ENCODE measurements around the gene TRIM8. TPM values are rescaled to one million over a fixed set of nuclear protein-coding genes. Genes with fewer than 3 reads are reported as not detected.

TRIM8 gene
- total RNA-seq, 1 experiment from 2014 or later, result 135 TPM

DNA sequence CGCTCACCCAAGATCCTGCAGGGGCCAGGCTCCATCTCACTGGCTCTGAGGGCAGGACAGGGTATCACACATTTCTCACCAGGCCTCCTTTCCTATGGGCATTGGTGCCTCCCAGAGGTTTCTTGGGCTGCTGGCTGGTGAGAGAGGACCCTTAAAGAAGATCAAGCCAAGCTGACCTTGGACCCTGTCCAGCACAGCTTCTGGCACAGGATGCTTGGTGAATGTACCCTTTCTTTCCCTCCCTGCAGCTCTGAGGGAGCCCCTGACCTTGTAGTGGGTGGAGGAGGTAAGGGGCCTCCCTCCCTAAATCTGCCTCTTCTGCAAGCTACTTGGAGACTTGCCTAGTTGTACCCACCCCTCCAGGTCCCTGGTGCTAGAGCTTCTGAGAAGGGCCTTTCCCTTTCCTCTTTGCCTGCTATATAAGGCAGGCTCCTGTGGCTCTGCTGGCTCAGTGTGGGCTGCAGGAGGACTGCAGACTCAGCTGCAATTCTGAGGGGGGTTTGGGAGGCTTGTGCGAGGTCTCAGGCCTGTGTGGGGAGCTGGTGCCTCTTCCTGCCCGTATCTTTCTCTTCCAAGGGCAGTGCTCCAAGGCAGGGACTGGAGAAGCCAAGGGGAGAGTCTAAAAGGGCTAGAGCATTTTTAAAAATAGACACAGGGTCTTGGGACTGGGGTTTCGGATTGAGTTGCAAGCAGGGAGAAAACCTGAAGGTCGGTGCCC, 11.7 kb upstream of the TRIM8 start:
- DNase-seq (ENCODE audit: low read depth), result peak; percentile 21

DNA sequence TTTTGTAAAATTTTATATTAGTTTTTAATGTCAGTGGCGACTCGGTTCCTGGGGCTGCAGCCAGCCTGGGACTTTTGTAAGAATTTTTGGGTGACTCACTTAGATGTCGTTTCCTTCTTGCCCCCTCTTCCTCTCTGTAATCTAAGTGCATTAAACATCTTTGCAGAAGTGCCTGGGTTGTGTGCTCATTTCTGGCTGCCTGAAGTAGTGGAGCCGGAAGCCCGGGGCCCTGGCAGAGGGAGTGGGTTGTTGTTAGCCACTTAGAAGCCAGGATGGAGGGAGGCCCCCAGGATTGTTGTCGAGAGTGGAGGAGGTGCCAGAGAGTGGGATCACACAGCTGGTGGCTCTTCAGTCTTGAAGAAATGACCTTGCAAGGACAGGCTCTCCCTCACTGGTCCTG, 11.0 kb upstream of the TRIM8 start:
- peak; percentile 36 for DNase-seq (ENCODE audit: low read depth)

DNA sequence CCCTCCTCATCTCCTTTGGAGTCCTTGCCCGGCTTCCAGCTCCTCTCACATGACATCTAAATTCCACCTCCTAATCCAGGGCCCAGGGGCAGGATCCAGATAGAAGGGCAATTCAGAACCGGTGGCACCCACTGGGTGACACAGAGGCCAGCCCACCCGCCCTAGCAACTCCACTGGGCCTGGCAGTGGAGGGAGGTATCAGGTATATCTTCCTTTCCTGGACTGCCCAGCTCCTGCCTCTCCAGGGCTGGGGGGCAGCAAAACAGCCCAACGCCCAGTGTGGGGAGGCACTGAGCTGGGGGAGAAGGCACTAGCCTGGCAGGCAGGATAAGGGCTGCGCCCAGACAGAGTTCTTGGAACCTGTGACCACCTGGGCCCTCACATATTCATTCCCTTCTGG, 10.4 kb upstream of the TRIM8 start:
- no peak for DNase-seq (ENCODE audit: low read depth)

DNA sequence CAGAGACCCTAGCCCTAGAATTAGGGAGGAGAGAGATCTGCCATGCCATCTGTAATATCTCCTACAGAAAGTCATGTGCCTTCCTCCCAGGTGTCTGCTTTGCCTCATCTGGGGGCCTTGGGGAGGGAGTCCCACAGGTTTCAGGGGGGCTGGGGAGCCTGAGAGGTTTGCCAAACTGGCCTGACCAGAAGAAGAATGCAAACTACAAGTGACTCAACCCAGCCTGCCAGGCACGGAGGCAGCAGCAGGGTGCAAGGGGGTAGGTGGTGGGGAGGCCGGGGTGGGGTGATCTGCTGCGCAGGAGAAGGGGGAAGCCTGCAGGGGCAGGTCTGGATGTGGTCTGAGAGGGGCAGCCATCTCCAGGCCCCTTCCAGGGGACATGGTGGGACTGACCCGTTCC, 9.6 kb upstream of the TRIM8 start:
- no peak for DNase-seq (ENCODE audit: low read depth)

DNA sequence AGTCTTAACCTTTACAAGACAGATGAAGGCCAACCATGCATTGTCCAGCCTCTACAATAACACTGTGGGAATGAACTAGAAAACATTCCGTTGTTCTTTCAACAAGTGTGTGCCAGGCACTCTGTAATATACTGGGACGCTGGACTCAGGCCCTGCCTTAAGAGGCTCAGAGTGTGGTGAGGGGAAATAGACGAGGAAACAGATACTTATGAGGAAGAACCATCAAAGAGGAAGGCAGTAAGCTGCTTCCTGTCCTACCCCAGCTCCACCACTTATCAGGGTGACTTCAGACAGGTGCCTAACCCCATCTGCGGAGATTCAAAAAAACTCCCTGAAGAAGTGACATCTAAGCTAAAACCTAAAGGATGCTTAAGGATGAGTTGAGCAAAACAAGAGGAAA, 8.9 kb upstream of the TRIM8 start:
- DNase-seq (ENCODE audit: low read depth), result no peak

DNA sequence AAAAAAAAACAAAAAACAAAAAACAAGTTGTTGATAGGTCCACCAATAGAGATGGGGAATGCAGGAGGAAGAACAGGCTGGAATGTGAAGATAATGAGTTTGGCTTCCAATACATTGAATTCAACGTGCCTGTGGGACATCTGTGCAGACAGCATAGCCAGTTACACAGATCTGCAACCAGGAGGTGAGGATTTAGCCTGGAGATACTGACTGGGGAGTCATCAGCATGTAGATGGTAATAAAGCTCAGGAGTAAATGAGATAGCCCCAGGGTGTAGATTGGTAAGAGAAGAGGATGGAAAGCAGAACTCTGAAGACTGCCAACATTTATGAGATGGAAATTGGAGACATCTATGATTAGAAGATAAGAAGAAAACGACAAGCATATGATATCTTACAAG, 4.7 kb upstream of the TRIM8 start:
- no peak for DNase-seq (ENCODE audit: low read depth)

DNA sequence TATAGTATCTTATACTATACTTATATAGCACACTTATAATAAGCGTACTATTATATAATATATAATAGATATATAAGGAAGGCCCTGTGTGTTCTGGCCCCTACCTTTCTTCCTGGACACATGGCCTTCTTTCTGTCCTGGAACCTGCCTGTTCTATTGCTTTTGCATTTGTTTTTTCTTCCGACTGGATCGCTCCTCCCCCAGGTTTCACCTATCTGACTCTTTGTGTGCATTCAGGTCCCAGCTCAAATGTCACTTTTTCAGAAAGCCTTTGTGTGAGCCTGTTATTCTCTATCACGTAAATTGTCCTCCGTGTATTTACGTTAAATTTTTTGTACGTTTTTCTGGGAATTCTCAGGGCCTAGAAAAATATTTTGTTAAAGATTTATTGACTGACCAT, 2.9 kb upstream of the TRIM8 start:
- DNase-seq (ENCODE audit: low read depth), result no peak

DNA sequence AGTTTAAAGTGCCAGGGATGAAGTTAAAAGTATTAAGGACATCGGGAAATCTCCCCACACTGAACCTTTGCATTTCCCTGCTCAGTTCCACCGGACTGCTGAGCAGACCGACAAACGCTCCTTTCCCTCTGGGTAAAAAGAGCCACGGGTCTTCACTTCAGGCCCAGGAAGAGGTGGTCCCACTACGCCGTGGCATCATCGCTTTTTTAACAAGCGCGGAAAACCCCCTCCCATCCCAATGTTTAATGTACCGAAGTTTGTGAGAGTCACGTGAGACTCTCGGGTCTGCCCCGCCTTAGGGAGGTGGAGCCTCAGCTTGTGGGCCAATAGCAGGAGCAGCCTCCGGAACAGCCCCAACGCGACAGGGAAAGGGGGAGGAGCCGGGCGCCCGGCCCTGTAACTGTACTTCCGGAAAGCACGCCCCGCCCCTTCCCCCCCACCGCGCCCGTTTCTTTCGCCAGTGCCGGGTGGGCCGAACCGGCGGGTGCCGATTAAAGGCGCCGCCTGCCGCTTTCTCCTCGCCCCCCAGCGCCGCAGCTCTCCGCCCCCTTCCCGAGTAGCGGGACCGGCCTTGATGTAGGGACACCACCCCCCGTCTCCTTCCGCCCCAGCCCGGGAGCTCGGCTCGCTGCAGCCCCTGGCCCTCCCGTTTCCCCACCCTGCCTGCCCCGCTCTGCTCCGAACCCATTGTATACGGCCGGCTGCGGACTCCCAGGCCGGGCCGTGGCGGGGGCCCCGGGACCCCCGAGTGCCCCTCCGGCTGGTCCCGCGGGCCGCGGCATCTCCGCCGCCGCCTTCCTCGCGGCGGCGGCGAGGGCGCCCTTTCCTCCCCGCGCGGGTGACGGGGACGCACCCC, 2.2 kb upstream of the TRIM8 start:
- peak; percentile 95 for DNase-seq (ENCODE audit: low read depth)

DNA sequence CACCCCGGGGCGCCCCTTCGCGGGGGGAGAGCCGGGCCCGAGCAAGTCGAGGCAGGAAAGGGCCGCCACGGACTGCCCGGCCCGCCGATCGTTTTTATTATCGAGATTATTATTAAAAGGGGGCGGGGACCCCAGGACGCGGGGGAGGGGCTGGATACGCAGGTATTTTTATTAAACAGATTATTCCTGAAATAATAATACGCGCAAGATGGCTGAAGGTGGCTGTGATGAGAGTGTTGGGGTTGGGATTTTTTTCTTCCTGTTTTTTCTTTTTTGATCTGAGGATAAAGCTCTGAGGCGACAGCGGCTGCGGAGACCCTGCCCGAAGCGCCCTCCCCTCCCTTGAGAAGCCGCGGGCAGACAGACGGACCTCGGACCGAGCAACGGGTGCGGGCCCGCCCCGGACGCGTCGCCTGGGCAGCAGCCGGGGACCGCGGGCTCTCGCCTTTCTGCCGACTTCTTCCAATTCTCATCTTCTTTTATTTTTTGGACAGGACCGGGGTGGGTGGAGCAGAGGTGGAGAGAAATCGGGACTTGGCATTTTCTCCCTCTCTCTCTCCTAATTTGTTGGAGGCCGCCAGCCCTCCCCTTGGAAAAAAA, 1.4 kb upstream of the TRIM8 start:
- peak; percentile 71 for DNase-seq (ENCODE audit: low read depth)

DNA sequence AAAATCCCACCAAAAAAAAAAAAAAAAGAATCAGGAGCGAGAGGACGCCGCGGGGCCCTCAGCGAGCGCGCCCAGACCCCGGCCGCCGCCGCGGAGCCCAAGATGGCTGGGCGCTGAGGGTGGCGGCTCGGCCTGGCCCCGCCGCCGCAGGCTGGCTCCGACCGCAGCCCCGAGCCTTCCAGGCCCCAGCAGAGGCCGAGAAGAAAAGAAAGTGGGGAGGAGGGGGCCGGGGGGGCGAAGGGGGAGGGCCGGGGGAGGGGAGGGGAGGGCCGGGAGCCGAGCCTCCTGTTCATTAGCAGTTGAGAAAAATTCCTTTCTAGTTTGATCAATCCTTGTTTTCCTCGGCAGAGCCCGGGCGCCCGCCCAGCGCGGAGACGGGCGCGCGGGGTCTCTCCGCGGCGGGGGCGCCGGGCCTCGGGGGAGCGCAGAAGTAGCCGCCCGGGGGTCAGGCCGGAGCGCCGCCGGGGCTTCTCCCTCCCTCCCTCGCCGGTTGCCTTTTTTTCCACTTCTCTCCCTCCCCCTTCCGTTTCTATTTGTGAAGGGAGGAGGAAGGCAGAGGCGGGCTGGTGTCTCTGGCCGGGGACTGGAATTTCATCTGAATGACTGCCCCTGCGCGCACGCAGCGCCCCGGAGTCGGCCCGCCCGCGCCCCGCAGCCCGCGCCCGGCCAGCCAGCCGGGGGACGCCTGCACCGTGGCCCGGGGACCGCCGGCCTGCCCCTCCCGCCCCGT, 778 bp upstream of the TRIM8 start:
- DNase-seq (ENCODE audit: low read depth), result peak; percentile 73

DNA sequence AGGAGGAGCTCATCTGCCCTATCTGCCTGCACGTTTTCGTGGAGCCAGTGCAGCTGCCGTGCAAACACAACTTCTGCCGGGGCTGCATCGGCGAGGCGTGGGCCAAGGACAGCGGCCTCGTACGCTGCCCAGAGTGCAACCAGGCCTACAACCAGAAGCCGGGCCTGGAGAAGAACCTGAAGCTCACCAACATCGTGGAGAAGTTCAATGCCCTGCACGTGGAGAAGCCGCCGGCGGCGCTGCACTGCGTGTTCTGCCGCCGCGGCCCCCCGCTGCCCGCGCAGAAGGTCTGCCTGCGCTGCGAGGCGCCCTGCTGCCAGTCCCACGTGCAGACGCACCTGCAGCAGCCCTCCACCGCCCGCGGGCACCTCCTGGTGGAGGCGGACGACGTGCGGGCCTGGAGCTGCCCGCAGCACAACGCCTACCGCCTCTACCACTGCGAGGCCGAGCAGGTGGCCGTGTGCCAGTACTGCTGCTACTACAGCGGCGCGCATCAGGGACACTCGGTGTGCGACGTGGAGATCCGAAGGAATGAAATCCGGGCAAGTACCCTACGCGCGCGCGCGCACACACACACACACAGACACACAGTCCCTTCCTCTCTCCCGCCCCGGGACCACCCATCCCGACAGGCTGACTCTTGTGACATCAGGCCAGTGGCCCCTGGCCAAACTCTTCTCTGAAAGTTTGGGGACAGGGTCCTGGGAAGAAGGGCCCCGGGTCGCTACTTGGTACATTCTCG, 538 bp downstream of the TRIM8 start:
- peak; percentile 64 for DNase-seq (ENCODE audit: low read depth)

DNA sequence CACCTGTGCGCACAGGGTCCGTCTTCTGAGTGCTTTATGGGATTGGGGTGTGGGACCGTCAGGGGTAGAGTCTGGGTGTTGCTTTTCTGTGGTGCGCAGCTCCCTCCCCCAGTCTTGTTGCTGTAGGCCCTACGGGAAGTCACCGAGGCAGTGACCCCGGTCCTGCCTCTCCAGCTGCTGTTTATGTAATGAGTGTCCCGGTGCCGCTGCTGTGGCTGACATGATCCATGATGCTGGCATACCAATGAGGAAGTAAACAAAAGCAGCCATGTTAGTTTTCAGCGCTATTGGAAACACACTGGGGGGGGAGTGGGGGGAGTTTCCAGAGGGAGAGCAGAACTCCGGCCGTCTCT, 1.1 kb downstream of the TRIM8 start:
- DNase-seq (ENCODE audit: low read depth), result peak; percentile 84

DNA sequence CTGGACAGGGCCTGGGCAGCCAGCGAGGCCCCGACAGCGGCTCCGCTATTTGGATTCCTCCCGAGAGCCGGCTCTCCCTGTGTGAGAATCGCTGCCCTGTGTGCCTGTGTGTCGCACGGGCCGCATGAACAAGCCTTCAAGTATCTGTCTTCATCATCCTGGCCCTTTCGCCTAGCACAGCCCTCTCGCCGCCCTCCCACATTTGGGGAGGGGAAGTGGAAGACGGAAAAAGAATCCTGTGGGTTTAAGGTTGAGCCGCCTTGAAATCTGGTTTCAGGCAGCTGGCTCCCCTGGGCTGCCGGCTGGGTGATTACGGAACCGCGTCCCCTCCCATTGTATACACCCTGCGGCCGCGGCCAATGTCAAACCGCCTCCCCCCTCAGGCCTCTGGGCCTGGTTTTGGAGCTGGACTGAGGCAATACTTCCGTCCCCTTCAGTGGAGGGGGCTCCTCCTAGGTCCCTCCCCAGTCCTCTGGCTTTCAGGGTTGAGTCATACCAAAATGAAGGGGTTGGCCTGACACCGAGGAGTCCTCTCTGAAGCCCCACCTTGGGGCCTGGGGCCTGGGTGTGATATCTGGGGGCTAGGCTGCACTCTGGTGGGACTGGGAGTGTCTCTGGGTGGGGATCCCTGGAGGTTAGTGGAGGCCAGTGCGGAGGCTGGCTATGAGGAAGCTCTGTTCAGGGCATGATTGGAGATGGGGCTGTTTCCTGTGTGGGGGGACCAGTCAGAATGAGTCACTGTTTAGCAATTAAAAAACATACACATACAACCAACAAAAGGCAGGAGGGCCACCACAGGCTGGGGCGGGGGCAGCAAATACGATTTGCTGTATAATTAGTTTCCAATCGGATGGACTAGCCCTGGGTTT, 1.7 kb downstream of the TRIM8 start:
- peak; percentile 97 for DNase-seq (ENCODE audit: low read depth)

DNA sequence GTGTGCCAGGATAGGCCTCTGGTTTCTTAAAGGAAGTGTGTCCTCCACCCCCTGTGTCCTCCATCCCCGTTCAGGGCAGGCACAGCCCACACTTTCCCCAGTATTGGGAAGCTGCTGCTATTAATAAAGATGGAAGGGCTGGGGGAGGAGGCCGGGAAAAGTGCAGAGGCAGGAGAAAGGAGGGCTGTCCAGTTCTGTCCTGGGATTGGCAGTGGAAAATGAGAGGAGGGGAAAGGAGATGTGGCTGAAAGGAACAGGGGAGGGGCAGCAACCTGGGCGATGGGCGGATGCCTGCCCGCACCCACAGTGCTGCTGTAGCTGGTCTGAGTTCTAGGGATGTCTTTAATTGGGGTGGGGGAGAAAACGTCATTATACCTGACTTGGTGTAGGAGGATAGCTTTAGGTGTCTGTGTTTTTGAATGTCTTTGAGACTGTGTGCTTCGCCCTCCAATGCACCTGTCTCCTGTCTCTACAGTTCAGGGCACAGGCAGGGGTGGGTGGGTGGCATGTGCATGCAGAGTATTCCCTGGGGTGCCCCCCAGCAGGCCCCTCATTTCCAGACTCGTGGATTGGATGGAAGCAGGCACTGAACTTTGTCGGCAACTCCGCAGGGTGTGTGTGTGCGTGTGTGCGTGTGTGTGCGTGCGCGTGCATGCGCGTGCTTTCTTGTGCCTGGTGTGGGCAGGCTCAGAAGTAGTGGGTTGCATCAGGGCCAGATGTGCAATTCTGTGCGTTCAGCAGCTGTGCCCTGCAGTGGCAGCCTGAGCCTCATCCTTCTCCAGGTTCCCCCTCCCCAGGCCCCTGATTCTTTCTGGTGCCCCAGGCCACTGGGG, 2.5 kb downstream of the TRIM8 start:
- peak; percentile 35 for DNase-seq (ENCODE audit: low read depth)

DNA sequence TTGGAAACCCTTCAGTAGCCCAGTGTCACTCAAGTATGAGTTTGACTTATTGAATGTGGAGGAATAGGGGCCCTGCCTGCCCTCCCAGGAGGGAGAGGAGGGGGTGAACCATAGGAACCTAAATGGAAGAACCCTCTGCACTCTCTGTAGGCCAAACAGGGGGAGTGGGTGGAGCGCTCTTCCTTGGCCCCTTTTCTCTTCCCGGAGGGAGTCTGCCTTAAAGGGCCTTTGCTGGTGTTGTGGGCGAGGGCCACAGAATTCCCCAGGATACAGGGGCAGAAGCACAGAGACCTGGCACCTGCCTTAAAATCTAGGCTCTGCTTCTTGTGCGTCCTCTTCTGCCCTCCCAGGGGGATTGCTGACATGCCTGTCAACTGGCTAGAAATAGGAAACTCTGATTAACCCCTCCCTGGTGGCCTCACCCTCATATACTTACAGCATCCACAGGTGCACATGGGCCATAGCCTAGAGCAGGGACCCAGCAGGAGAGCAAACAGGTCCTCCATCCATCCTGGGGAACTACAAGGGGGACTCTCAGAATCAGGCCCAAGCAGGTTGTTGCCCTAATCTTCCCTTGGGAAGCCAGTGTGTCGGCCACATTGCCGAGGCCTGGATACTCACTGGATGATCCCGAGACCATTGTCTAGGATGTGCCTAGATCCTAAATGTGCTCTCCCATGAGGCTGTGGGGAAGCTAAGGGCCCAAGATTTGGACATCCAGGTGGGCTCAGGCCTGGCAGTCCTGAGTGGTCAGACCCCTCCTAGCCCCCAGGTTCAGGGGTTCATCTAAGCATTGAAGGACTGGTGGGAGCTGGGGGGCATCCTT, 3.4 kb downstream of the TRIM8 start:
- no peak for DNase-seq (ENCODE audit: low read depth)

DNA sequence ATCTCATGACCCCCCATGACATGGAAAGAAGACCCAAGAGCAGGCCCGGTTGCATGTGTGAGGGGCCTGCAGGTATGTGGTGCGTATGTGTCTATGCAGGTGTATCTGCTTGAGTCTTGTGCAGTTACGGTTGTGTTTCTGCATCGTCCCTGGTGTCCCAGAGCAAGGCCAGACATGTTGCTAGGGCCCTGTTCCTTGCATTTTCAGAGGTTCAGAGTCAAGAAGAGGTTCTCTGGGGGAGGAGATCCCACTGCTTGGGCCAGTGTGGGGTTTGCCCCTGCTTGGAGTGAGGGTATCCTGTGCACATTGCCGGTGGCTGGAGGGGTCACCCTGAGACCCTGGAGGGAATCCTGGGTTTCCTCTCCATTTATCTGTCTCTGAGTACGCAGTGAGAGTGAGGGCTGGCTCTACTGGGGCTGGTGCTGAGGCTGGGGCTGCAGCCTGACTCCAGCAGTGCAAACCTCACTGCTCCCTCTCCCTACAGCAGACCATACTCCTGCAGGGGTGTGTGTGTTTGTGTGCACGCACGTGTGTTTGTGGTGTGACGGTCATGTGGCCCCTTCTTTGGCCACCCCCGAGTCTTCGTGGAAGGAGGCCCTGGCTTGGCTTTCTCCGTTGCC, 4.1 kb downstream of the TRIM8 start:
- no peak for DNase-seq (ENCODE audit: low read depth)

DNA sequence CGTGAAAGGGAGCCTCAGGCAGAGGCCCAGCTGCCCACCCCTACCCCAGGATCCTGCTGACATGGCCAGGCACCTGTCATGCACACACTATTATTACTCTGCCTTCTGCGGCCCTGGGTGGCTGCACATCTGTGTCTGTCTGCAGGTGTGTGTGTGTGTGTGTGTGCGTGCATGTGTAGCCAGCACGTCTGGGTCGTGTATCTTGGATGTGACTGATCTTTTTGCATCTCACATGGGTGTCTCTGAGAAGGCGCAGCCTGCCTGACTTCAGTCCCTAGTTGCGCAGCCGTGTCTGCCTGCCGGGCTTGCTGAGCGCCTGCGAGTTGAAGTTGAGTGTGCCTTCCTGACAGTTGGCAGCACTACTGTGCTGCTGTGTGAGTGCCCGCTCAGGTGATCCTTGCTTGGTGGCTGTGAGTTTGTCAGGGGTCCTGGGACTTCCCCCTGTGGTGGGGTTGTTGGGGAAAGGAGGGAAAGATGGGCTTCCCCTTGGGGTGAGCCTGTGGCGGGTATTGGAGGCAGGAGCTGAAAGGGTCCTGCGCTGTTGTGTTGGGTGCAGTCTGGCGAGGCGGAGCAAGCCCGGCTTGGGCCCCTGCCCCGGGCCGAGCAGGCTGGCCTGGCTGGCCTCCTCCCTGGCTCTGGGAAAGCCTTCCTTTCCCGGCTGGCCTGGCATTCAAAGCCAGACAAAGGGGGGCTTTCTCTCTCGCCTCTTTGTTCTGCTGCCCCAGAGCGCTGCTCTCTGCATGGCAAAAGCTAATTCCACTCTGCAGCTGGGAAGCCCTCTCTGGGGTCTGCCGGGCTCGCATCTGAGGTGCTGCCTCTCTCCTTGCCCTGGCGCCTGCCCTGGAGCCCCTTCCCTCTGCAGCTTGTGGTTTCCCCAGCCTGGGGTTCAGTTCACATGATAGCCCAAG, 4.9 kb downstream of the TRIM8 start:
- no peak for DNase-seq (ENCODE audit: low read depth)
